ENCODE measurements around the gene TENT5C. TPM values are rescaled to one million over a fixed set of nuclear protein-coding genes. Genes with fewer than 3 reads are reported as not detected.

Gene TENT5C
- total and polyA plus RNA-seq, 10 of the 15 experiments (the other 5 are each of a cell fraction or from before 2014, with no cell fraction given): 0.19 to 2.4 (median 0.78) TPM

GRCh38 chr1:117664314-117664713 lies 58.5 kb downstream of the TENT5C start (continued):
- 0 out of 2 replicates have a peak, but pooled peaks have one; percentile 85 for TF ChIP-seq RCOR1 (conservative IDR thresholded peaks at IDR 0.05; ENCODE audit: low read depth, low read length)
- TF ChIP-seq BMI1 (IDR thresholded peaks at IDR 0.05; ENCODE audit: borderline replicate concordance): peak; percentile 57; the same call in 1 of the 2 replicates
- peak; percentile 55; the same call in 1 of the 2 replicates for TF ChIP-seq ZNF24 (IDR thresholded peaks at IDR 0.05)
- peak; percentile 96 for TF ChIP-seq ATF7 (IDR thresholded peaks at IDR 0.05; ENCODE audit: low read depth)
- no peak for TF ChIP-seq CBX3 (IDR thresholded peaks at IDR 0.05; ENCODE audit: borderline replicate concordance, low read depth)
- TF ChIP-seq SPI1 (IDR thresholded peaks at IDR 0.05; ENCODE audit: borderline replicate concordance, insufficient read depth, low read depth, low read length): peak; percentile 98
- no peak for TF ChIP-seq TAF1 (IDR thresholded peaks at IDR 0.05; ENCODE audit: borderline replicate concordance, low read depth, low read length)
- TF ChIP-seq WRNIP1 (IDR thresholded peaks at IDR 0.05; ENCODE audit: borderline replicate concordance, low read depth, low read length): no peak
- TF ChIP-seq SRF (IDR thresholded peaks at IDR 0.05; ENCODE audit: low read depth in 2 of 2, low read length in 2 of 2): 0 out of 4 replicates have a peak, but pooled peaks of 1 of the 2 experiments have one; percentile 14
- TF ChIP-seq PRDM15 (CRISPR knock-in tag; IDR thresholded peaks at IDR 0.05): no peak
- peak; percentile 90 for TF ChIP-seq RELB (IDR thresholded peaks at IDR 0.05; ENCODE audit: low read depth)
- TF ChIP-seq ASH2L (IDR thresholded peaks at IDR 0.05; ENCODE audit: borderline replicate concordance, low read depth): no peak
- no peak for TF ChIP-seq ZNF384 (IDR thresholded peaks at IDR 0.05; ENCODE audit: borderline replicate concordance, low read depth, low read length)
- TF ChIP-seq ZSCAN29 (IDR thresholded peaks at IDR 0.05): no peak
- TF ChIP-seq PML (IDR thresholded peaks at IDR 0.05; ENCODE audit: low read length): peak; percentile 61; the same call in 1 of the 2 replicates
- no peak for TF ChIP-seq MYC (IDR thresholded peaks at IDR 0.05; ENCODE audit: insufficient read depth, insufficient read length, insufficient replicate concordance, low read length, severe bottlenecking)
- TF ChIP-seq MXI1 (IDR thresholded peaks at IDR 0.05; ENCODE audit: low read depth, low read length): peak; percentile 71; the same call in 1 of the 2 replicates
- no peak for TF ChIP-seq ZBTB33 (IDR thresholded peaks at IDR 0.05)
- no peak for TF ChIP-seq PBX3 (IDR thresholded peaks at IDR 0.05; ENCODE audit: insufficient replicate concordance, low read depth, low read length)
- TF ChIP-seq YBX1 (IDR thresholded peaks at IDR 0.05): no peak
- no peak for TF ChIP-seq BRCA1 (IDR thresholded peaks at IDR 0.05; ENCODE audit: low read depth, low read length)
- no peak for TF ChIP-seq USF2 (IDR thresholded peaks at IDR 0.05; ENCODE audit: borderline replicate concordance, low read depth, low read length)

All from GM12878 (cell line).